Glomerular visceral epithelial cell (primary cell): ENCODE results near the gene C12orf50.
"Not testable (repeated sequence)": the region's sequence is repeated elsewhere in the genome, so short reads cannot be mapped to it uniquely, and the experiment has no call there.

Experiments
- DNase-seq: peaks from one replicate; pipeline ENCODE4 v3.0.0-alpha.2; 2016; ENCODE audit errors: extremely low spot score

Gene C12orf50, protein sequence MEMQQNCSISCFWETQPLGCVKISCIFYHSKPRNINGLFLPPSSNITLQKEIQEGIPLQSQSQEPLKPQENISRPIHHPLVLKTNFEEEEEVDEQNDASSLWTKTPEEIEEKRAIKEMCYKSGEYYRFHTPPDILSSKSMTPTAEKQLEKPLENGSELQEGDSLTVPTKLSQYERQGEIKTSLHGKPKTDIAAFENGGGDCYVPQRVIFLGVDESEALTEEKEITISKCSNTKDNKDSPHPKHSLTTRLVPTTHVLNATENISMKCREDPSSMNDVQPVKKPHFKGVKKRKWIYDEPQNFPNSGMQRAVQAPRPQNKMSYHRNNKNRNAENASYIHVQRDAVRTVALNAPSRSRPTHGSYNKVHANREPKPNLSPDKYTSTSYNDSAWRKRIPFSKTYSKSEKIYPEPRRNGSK

DNA sequence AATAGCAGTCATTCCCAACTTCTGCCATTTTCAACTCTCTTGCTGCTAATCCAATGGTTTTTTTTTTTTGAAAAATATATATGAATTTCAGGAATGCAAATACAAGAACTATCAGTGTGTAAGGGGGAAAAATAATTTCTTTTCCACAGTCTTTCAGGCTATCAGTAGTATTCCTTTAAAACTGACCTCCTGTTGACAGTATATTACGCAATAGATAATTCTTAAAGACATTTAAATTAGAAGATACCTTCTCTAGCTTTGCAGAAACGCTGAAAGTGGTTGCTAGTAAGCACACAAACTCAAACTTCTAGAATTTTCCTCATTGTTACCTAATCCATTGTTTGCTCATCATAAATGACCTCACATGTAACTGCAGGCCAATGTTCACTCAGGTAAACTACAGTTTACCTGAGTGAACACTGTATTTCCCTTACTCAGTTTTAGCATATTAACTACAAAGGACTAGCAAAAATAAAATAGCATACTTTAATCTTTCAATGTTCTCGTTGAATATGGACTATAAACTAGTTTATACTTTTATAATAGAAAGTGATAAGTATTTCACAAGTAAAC is at the start of gene C12orf50:
C12orf50 (minus strand) TSS at position 309 of the 573 bp plus-strand sequence. CDS start 2,439 bp downstream, outside the sequence.
- no peak for DNase-seq

DNA sequence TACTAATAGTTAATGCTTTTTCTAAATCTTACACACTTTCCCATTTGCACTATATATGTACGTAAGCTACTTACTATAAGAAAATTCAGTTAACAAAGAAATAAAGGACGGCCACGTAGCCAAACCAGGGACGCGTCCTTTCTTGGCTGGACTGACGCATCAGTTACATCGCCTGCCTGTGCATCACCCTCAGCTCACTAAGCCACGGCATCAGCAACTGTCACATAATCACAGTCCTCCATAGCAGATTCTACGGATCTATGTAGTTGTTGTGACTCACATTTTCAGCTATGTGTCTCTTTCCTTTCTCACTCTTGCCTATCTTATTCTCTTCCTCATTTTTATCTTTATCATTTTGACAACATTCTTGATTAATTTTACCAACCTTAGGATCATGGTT is 38.1 kb upstream of the C12orf50 start:
- no peak for DNase-seq

DNA sequence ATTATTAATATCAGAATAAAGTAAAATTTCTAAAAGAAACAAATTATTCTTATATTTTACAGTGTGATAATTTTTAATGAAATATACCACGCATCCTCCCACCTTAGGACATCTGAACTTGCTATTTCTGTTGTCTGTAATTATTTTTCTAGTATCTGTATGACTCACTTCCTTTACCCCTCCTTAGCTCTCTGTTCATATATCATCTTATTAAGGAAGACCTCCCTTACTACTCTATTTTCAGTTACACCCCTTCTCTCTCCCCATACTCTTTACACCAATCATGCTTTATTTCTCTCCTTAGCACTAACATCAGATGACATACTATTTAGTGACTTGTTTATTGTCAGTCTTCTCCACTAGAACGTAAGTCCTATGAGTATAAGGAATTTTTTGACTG is 34.2 kb upstream of the C12orf50 start:
- DNase-seq = no peak

DNA sequence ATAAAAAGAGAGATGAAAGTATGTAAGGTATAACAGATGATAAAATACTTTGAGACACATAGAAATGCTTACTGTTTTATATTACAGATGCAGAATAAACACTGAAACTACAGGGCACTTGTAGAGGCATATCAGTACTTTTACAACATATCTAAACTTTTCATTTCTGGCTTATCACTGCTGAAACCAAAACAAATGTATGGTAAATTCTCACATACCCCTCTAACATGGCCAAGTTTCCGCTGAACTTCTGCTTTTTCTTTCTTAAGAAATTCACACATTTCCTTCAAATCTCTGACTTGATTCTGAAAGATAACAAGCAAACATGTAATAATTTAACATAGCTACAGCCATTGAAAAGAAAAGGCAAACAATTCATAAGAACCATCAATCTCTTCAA is 33.3 kb upstream of the C12orf50 start:
- no peak for DNase-seq

DNA sequence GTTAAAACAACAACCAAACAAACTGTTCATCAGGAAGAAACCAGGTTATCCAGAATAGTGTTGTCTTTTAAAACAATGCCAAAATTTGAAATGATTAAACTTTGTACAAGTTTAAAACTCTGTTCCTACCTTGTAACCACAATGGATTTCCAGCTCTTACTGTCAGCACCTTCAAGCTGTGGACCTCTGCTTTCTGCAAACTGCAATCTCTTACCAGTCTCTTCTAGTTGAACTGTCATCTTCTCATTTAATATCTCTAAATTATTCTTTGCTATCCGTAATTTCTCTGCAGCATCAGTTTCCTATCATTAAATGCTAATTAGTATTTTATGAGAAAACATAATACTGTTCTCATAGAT is 29.5 kb upstream of the C12orf50 start:
- no peak for DNase-seq

DNA sequence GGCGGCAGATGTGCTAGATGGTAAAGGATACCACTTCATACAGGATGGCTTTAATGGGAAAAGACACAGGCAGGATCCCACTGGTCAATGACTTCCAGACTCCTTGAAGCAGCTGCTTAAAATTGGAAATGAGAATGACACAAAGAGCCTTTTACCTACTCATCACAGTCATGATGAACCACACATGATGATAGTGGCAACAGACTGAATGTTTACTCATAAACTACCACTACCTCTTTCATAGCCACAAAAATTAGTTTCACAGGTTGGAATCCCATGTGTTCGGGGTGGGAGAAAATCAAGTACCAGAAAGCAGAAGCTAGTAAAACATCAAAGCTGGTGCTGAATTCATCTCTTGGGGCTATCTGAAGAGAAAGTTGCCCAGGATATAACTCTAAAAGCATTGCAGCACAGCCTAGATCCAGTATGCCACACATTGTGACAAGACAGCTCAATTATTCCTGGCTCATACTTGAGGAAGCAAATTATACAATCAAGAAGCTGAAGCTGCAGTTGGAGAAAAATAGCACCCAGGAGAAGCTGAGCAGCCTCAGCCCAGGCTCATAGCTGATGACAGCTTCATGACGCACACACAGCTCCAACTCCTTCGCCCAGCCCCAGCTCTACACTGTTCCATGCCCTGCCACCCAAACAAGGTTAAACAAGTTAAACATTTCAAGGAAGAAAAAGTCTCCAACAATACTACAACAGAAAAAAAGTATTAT is 29.0 kb upstream of the C12orf50 start:
- peak; percentile 58 for DNase-seq

DNA sequence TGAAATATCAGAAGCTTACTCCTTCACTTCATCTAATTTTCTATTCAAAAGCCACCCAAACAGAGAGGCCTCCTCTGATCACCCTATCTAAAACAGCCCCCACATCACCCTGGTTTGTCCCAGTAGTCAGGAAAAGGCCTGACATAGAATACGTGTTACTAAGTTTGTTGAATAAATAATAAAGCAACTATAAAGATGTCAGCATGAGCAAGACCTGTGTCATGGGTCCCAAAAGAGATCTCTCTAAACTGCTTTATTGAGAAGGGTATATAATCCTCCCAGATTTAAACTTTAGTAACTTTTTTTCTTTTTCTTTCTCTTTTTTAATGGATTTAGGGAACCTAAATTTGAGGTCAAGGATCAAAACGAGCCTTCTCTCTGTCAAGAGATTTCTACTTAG is 27.4 kb upstream of the C12orf50 start:
- no peak for DNase-seq

DNA sequence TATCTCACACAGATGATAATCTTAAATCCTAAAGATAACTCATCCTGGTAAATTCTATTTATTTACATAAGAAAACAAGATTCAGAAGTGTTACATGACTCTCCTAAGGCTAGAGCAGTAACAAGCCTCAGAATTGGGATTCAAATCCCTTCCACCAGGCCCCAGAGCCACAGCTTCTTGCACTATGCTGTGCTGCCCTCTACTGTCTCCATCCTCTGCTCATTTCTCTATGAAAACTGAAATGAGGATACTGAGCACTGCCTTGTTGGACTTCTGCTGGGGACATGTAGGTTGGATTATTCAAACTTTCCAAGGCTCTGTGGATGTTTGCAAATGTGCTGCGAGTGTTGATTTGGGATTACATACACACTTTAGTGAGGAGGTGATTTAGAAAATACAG is 23.5 kb upstream of the C12orf50 start:
- peak; percentile 36 for DNase-seq

DNA sequence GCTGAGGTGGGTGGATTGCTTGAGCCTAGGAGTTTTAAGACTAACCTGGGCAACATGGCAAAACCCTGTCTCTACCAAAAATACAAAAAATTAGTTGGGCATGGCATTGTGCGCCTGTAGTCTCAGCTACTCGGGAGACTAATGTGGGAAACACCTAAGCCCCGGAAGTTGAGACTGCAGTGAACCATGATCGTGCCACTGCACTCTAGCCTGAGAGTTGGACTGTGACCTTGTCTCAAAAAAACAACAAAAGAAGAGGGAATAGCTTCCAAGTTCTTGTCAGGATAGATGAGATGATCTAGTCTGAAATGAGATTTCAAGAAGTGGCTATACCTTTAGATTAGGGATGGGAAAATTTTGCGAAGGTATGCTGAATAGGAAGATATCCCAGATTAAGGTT is 14.8 kb upstream of the C12orf50 start:
- no peak for DNase-seq

DNA sequence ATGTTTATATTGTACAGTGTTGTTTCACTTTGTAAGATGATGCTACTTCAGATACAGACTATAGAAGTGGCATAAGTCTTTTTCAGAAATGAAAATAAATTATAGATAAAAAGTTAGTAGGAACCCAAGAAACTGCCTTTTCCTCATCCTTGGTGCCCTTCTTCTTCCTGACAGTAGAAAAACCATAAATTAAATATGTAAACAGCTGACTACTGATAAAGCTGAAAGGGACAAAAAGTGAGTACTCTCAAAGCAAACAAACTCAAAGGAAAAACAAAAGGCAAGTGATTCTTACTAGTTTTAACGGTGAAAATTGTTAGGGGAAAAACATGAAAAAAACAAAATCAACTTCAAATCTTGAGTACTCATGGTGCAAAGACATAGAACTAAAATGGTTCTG is 8.6 kb upstream of the C12orf50 start:
- no peak for DNase-seq

DNA sequence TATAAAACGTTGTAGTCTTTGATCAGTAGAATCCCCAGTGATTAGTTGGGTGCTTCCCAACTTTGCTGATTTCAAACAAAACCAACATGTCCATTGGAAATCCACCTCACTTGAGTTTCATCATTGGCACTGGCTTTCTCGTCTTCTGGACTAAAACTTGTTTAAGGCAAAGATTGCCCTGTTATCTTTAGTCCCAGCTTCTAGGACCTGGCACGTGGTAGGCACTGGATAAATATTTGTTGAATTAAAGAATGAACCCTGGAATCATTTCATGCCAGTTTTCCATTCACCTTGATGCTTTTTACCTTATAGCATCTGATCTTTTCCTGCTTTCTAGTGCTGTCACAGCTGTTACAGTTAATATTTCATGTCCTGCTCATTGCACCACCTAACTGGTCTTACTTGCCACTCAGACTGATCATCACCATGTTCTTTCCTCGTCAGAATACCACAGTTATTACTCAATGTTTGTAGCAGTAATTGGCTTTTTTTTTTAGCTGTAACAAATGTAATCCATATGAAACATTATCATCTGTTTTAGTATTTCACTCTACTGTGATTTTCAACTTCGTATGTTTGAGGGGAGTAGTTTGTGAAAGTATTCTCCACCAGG is 7.3 kb upstream of the C12orf50 start:
- DNase-seq = peak; percentile 21

DNA sequence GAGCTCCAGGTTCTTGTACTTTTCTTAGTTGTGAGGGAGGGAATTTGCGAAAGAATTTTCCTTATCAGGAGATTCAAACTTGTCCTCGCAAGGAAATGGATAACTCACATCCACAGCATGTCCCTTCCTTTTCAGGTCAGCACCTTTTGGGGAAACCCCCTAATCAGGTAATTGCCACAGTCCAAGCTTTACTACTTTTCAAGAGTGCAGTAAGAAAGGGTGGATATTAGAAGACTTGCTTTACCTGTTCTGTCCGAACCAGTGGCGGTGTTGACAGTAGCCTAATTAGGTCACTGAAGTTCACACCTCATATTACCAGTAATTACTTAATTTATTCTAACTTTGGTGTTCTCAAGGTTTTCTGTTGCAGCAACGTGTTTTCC is 6.7 kb upstream of the C12orf50 start:
- DNase-seq = no peak

DNA sequence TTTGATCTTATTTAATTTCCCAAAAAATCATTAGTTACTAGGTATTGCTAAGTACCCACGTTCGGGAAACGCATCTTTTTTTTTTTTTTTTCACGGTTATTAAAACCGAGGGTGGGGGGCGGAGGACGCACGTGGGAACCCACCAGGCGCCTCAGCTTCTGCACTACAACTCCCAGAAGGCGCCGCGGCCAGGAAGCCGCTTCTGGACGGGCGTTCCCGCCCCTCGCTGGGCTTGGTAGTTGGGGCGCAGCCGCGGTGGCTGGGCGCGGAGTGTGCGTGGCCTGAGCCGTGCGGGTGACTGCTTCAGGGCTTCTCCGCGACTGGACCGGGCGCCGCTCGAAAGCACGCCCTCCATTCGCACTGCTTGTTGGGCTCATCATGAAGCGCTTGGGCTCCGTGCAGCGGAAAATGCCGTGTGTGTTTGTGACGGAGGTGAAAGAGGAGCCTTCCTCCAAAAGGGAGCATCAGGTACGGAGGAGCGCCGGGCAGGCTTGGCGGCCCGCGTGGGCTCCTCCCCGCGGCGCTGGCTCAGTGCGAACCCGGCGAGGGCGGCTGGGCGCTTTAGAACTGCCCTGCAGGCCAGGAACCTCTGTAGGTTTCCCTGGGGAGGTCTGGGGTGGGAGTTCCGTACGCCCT is 6.2 kb upstream of the C12orf50 start:
- DNase-seq = peak; percentile 80

DNA sequence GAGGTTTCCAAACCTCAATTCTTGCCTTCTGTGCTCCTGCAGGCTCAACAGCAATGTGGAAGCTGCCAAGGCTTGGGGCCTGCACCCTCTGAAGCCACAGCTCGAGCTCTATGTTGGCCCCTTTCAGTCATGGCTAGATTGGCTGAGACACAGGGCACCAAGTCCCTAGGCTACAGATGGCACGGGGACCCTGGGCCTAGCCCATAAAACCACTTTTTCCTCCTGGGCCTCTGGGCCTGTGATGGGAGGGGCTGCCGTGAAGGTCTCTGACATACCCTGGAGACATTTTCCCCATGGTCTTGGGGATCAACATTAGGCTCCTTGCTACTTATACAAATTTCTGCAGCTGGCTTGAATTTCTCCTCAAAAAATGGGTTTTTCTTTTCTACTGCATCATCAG is 2.0 kb upstream of the C12orf50 start:
- not testable (repeated sequence) for DNase-seq

DNA sequence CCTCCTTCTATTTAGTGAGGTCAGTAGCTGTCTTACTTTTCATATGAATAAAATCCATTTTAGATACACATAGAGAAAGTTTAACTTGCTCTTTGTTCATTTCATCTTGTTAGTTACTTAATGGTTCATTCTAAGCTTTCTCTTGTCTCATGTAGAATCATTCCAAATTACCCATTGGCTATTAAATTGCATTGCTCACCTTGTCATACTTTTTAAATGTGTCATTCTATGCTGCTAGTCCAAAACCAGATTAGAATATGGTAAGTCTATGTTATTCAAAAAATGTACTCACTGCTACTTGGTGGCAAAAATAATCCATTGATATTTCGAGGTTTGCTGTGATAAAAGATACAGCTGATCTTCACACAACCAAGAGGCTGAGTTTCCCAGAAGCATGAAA is 3.0 kb downstream of the C12orf50 start:
- no peak for DNase-seq

DNA sequence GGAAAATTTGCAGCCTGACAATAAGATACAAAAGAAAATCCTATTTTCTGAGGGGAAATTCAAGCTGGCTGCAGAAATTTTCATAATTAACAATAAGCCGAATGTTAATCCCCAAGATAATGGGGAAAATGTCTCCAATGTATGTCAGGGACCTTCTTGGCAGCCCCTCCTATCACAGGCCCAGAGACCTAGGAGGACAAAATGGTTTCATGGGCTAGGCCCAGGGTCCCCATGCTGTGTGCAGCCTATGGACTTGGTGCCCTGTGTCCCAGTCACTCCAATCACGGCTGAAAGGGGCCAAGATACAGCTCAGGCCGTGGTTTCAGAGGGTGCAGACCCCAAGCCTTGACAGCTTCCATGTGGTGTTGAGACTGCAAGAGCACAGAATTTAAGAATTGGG is 11.2 kb downstream of the C12orf50 start:
- no peak for DNase-seq

DNA sequence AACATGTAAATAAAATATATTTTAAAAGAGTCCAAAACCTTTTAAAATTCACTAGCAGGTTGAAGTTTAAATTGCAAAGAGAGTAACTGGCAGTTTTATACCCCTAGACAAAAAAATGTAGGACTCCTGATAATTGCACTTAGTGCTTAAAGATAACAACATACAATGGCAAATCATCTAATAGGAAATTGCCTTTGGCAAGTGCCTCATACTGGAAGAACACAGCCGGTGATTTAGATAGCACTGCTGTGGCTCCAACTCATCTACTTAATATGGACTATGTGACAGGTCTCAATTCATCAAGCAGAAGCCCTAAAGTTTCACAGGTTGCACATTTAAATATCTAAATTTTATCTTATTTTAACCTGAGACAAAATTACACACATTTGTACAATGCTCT is 13.4 kb downstream of the C12orf50 start:
- no peak for DNase-seq

DNA sequence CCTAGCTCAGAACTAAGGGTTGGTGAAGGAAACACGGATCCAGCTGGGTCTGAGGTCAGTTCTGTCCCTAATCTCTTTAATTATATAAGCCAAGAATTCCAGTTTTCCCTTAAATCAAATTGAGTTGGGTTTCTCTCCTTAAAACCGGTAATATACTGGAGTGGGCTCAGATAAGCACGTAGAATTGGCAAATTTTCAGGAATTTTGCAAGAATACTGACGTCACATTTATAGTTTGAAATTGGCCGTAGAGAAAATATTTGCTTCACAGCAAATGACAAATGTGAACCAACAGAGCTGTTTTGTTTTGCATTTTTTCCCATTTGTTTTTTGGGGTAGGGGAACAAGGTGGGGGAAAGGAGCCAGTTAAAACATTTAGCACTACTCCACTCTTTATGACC is 17.4 kb downstream of the C12orf50 start:
- DNase-seq = no peak

DNA sequence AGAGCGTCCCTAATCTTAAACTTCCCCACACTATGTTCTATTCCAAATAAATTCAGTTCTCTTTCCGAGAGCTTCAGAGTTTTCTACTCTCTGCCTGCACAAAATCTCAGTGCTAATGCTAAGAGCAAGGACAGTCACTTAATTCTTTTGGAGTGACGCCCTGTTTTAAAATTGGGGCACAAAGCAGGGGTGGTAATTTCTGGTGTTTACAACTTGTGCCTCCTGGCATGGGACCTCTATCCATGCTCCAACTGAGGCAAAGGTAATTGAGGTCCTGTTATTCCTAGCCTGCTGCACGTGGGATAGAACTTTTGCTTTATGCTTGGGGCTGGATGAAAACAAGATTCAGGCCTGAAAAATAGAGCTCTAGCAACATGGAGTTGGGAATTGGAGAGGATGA is 22.9 kb downstream of the C12orf50 start:
- no peak for DNase-seq

DNA sequence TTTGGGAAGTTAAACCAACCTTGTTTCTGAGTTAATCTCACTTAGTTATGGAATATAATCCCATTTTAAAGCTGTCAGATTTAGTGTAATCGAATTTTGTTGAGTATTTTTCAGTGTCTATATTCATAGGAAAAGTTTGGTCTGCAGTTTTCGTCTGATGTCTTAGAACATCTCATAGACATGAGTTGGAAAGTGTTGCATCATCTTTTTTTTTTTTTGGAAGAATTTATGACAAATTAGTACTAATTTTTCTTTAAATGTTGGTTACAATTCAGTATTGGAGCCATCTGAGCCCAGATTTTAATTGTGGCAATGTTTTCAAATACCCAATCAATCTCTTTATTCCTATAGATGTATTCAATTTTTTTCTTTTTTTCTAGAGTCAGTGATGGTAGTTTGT is 27.9 kb downstream of the C12orf50 start:
- DNase-seq = no peak

DNA sequence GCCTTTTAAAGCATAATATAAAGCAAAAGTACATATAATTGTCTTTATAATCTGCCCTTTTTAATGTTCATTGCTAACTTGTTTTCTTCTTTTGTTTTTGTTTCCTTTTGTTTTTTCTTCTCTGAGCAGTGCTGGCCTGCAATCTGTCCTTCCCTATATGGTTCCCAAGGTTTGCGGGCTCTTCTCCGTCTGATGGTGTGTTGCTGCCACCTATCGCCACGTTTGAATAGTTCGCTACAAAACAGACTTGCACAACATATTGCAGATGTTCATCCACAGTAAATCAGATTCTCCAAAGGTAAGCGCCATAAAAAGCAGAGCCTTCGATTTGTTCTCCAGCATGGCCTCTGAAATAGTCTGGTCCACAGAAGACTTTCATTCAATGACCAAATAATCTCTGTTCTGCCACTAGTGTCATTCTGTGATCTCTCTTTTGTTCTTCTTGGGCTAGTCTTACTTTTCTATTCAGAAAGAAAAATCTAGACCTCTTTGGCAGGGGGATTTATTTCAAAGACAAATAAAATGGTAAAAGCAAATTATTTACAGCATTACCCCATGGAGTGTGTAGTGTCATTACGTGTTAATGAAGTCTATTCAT is 33.5 kb downstream of the C12orf50 start:
- DNase-seq = peak; percentile 78

DNA sequence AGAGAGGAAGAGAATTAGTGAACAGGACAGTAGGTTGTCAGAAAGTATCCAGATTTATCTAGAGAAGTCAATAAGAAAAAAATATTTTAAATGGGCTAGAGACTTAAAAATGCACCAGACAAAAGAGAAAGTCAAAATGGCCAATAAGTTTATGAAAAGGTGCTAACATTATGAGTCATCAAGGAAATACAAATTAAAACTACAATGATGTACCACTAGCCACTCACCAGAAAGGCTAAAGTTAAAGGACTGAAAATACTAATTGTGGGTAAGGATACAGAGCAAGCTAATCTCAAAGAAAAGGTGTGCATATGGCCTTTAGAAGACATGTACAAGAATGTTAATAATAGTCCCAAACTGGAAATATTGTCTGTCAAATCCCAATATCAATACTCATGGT is 37.7 kb downstream of the C12orf50 start:
- no peak for DNase-seq
